Vagina (tissue), 2 donors: ENCODE results near the gene RBBP8NL.

Experiments used
- CTCF ChIP-seq, 3 experiments: fragments of 450-650 bp in 2 of 3; fragments of 200-600 bp in 1 of 3; sonication (generic) in 1 of 3; IDR thresholded peaks; one replicate each; pipeline ENCODE4 v1.5.1; 2017 to 2019; ENCODE audit warnings: antibody characterized with exemption in 3 of 3, mild to moderate bottlenecking in 2 of 3, moderate library complexity in 2 of 3
- POLR2AphosphoS5 ChIP-seq, 2 donors: sonication (generic); formaldehyde crosslinking; IDR thresholded peaks; one replicate each; pipeline ENCODE4 v1.9.0; 2017; ENCODE audit warnings: antibody characterized with exemption in 2 of 2, mild to moderate bottlenecking in 2 of 2, low read depth in 1 of 2; ENCODE audit not compliant: insufficient read depth in 1 of 2

- TF ChIP-seq POLR2AphosphoS5 (IDR thresholded peaks at IDR 0.05; ENCODE audit: insufficient read depth in 1 of 2, low read depth in 1 of 2) (no peak), CTCF (IDR thresholded peaks at IDR 0.05) (no peak)
Measured at GRCh38 chr20:62466806-62467537, 39.6 kb upstream of the RBBP8NL start.
